ENCODE measurements around the gene MNX1.

MNX1 gene

DNA sequence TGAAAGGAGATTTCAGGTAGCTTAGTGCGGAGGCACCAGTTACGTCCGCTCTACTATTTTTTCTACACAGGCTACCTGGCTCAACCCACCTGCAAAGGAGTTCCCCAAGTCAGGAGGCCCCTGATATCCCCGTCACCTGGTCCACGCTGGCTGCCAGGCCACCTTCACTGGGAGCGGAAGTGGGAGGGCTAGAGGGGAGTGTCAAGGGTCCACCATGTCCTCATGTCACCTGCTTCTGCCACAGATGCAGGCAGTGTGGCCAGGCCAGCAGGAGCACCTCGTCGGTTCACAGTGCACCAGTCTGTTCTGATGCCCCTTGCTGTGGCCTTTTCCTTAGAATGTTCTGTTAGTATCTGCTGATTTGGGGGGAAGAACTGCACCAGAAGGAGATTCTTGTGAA lies 44.1 kb downstream of the MNX1 start:
- H3F3A ChIP-seq (ENCODE audit: control insufficient read depth, insufficient read depth): peaks cover 11% of the 10 kb centered on the region
- H3K4me2 ChIP-seq (ENCODE audit: low read length): no peak overlapping the region
- no peaks in the 10 kb centered on the region for H3K9me3 ChIP-seq (ENCODE audit: control insufficient read depth, insufficient read depth, low read length)
- H4K20me1 ChIP-seq (ENCODE audit: control insufficient read depth, insufficient read depth, low read depth, low read length): 0 out of 2 replicates have a peak, but pooled peaks cover 6% of the 10 kb centered on the region
- no peak overlapping the region for H3K27ac ChIP-seq (ENCODE audit: low read depth, low read length)
- H3K27me3 ChIP-seq (ENCODE audit: control insufficient read depth, low read length): no peaks in the 10 kb centered on the region
- H3K4me1 ChIP-seq (ENCODE audit: control insufficient read depth, low read length): no peaks in the 10 kb centered on the region
- TF ChIP-seq, protein P1, sequence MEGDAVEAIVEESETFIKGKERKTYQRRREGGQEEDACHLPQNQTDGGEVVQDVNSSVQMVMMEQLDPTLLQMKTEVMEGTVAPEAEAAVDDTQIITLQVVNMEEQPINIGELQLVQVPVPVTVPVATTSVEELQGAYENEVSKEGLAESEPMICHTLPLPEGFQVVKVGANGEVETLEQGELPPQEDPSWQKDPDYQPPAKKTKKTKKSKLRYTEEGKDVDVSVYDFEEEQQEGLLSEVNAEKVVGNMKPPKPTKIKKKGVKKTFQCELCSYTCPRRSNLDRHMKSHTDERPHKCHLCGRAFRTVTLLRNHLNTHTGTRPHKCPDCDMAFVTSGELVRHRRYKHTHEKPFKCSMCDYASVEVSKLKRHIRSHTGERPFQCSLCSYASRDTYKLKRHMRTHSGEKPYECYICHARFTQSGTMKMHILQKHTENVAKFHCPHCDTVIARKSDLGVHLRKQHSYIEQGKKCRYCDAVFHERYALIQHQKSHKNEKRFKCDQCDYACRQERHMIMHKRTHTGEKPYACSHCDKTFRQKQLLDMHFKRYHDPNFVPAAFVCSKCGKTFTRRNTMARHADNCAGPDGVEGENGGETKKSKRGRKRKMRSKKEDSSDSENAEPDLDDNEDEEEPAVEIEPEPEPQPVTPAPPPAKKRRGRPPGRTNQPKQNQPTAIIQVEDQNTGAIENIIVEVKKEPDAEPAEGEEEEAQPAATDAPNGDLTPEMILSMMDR (IDR thresholded peaks at IDR 0.05; ENCODE audit: low read depth, low read length, poor library complexity, severe bottlenecking): no peak
- no peak for TF ChIP-seq EZH2phosphoT487 (IDR thresholded peaks at IDR 0.05; ENCODE audit: borderline replicate concordance, low read length)
- peaks cover 5% of the 10 kb centered on the region; the same call in 1 of the 2 replicates for H3K79me2 ChIP-seq (ENCODE audit: control insufficient read depth, low read length)
- no peak overlapping the region for H3K4me3 ChIP-seq (ENCODE audit: low read length)
- no peaks in the 10 kb centered on the region for H3K9me2 ChIP-seq (replicated peaks; ENCODE audit: control insufficient read depth, low read length)
- H3K36me3 ChIP-seq (ENCODE audit: control insufficient read depth, low read length): peaks cover 98% of the 10 kb centered on the region

DNA sequence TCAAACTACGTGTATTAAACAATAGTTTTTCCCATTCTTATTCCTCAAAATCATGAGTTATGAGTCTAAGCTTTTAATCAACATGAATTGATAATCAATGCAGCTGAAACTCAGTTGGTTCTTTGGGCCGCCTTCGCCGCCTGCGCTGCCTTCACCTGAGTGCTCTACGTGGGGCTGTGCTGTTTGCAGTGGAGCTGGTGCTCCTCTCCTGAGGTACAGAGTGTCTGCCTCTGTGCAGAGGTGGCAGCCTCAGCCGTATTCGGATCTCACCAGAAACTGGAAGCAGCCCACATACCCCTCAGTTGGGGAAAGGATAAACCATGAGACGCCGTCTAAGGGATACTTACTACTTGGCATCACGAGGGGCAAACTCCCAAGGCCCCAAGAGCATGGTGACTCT lies 45.5 kb downstream of the MNX1 start:
- Histone ChIP-seq H3K4me1 (ENCODE audit: control insufficient read depth, low read length) (no peaks in the 10 kb centered on the region), H3F3A (ENCODE audit: control insufficient read depth, insufficient read depth) (peaks cover 11% of the 10 kb centered on the region), H3K27me3 (ENCODE audit: control insufficient read depth, low read length) (no peaks in the 10 kb centered on the region), H3K36me3 (ENCODE audit: control insufficient read depth, low read length) (peaks cover 98% of the 10 kb centered on the region), H3K9me2 (replicated peaks; ENCODE audit: control insufficient read depth, low read length) (no peaks in the 10 kb centered on the region), H3K27ac (ENCODE audit: low read depth, low read length) (no peak overlapping the region), H3K9me3 (ENCODE audit: control insufficient read depth, insufficient read depth, low read length) (no peaks in the 10 kb centered on the region), H3K79me2 (ENCODE audit: control insufficient read depth, low read length) (peaks cover 19% of the 10 kb centered on the region), H3K4me2 (ENCODE audit: low read length) (no peak overlapping the region), H3K4me3 (ENCODE audit: low read length) (no peak overlapping the region), H4K20me1 (ENCODE audit: control insufficient read depth, insufficient read depth, low read depth, low read length) (peaks cover 3% of the 10 kb centered on the region; the same call in 1 of the 2 replicates)
- TF ChIP-seq, protein P1 (IDR thresholded peaks at IDR 0.05; ENCODE audit: low read depth, low read length, poor library complexity, severe bottlenecking): no peak
- no peak for TF ChIP-seq EZH2phosphoT487 (IDR thresholded peaks at IDR 0.05; ENCODE audit: borderline replicate concordance, low read length)

DNA sequence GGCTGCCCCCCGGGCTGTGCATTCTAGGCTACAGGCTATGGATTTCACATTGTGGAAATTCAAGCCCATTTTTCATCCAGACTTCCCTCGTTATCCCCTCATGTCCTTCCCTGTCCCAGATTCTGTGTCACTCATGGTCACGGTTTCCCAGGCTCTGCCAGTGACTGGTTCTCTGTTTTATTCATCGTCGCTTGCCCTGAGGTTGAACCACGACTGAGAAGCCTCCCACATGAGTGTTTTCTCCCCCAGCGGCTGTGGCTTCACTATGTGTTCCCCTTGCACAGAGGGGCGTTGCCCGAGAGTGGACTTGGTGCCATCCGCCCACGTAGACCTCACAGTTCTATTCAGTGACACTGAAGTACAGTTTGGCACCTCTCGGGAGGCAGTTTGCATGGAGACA lies 47.0 kb downstream of the MNX1 start:
- H3K9me3 ChIP-seq (ENCODE audit: control insufficient read depth, insufficient read depth, low read length): no peaks in the 10 kb centered on the region
- no peak overlapping the region for H3K4me3 ChIP-seq (ENCODE audit: low read length)
- TF ChIP-seq, protein P1 (IDR thresholded peaks at IDR 0.05; ENCODE audit: low read depth, low read length, poor library complexity, severe bottlenecking): no peak
- no peak for TF ChIP-seq EZH2phosphoT487 (IDR thresholded peaks at IDR 0.05; ENCODE audit: borderline replicate concordance, low read length)
- H3K4me2 ChIP-seq (ENCODE audit: low read length): no peak overlapping the region
- H3K27ac ChIP-seq (ENCODE audit: low read depth, low read length): no peak overlapping the region
- H3K79me2 ChIP-seq (ENCODE audit: control insufficient read depth, low read length): peaks cover 31% of the 10 kb centered on the region
- no peaks in the 10 kb centered on the region for H3K9me2 ChIP-seq (replicated peaks; ENCODE audit: control insufficient read depth, low read length)
- H3F3A ChIP-seq (ENCODE audit: control insufficient read depth, insufficient read depth): no peaks in the 10 kb centered on the region
- no peaks in the 10 kb centered on the region for H3K4me1 ChIP-seq (ENCODE audit: control insufficient read depth, low read length)
- H4K20me1 ChIP-seq (ENCODE audit: control insufficient read depth, insufficient read depth, low read depth, low read length): peaks cover 3% of the 10 kb centered on the region; the same call in 1 of the 2 replicates
- no peaks in the 10 kb centered on the region for H3K27me3 ChIP-seq (ENCODE audit: control insufficient read depth, low read length)
- H3K36me3 ChIP-seq (ENCODE audit: control insufficient read depth, low read length): peaks cover 96% of the 10 kb centered on the region
